ENCODE measurements around the gene TSC22D4.

- TF ChIP-seq POLR2AphosphoS5 (IDR thresholded peaks at IDR 0.05; ENCODE audit: borderline replicate concordance, low read depth, low read length) (no peak), EZH2 (IDR thresholded peaks at IDR 0.05) (no peak)
These were observed 14.2 kb downstream of the TSC22D4 start for GRCh38 chr7:100464791-100465190.
